Esophagus muscularis mucosa (tissue), 4 donors: Measurements from ENCODE around the gene AFG1L. TPM values are rescaled to one million over a fixed set of nuclear protein-coding genes. Genes with fewer than 3 reads are reported as not detected.

ENCODE experiments used
- DNase-seq: peaks from one replicate; pipeline ENCODE4 v3.0.0-alpha.2; 2017; ENCODE audit errors: extremely low spot score
- H3K27ac ChIP-seq, 4 donors: fragments of 200-600 bp; sonication (generic); replicated peaks in 1 of 4; 1 replicate in 3 of 4; 2 replicates in 1 of 4; pipeline ENCODE4 v1.5.1; 2016 to 2019; ENCODE audit warnings: mild to moderate bottlenecking in 1 of 4
- H3K27me3 ChIP-seq, 4 donors: fragments of 200-600 bp; sonication (generic); one replicate each; pipeline versions ENCODE4 v1.5.1 to v1.6.0; 2016 to 2019
- H3K36me3 ChIP-seq, 4 donors: fragments of 200-600 bp; sonication (generic); one replicate each; pipeline ENCODE4 v1.5.1; 2016 to 2019
- H3K4me1 ChIP-seq, 4 donors: fragments of 200-600 bp; sonication (generic); one replicate each; pipeline ENCODE4 v1.5.1; 2016 to 2019
- H3K4me3 ChIP-seq, 4 donors: fragments of 200-600 bp; sonication (generic); 1 replicate in 2 of 4; 2 replicates in 2 of 4; pipeline ENCODE4 v1.5.1; 2016 to 2019; ENCODE audit warnings: mild to moderate bottlenecking in 4 of 4, moderate library complexity in 1 of 4
- H3K9me3 ChIP-seq, 4 donors: fragments of 200-600 bp; sonication (generic); 1 replicate in 3 of 4; 2 replicates in 1 of 4; pipeline ENCODE4 v1.5.1; 2016 to 2019
- CTCF ChIP-seq, 3 experiments: fragments of 200-600 bp in 2 of 3; fragments of 450-650 bp in 1 of 3; sonication (generic) in 2 of 3; IDR thresholded peaks; one replicate each; pipeline ENCODE4 v1.5.1; 2017 to 2019; ENCODE audit warnings: antibody characterized with exemption in 3 of 3, mild to moderate bottlenecking in 2 of 3, moderate library complexity in 1 of 3
- EP300 ChIP-seq: sonication (generic); formaldehyde crosslinking; IDR thresholded peaks from one replicate; pipeline ENCODE4 v1.6.1; 2017; ENCODE audit warnings: antibody characterized with exemption
- POLR2A ChIP-seq: fragments of 450-650 bp; IDR thresholded peaks from one replicate; pipeline ENCODE4 v1.6.1; 2017; ENCODE audit warnings: antibody characterized with exemption, moderate library complexity, mild to moderate bottlenecking, low read depth
- POLR2AphosphoS5 ChIP-seq, 2 donors: sonication (generic); formaldehyde crosslinking; IDR thresholded peaks; one replicate each; pipeline ENCODE4 v1.6.1; 2017; ENCODE audit warnings: antibody characterized with exemption in 2 of 2
- WGBS: methylation state at CpG from one replicate; pipeline ENCODE4 v1.1.5; 2018; 5-methylcytosine and 5-hydroxymethylcytosine counted together
- intact Hi-C: fragments of 100-400 bp; cut with DNase I; formaldehyde crosslinking; loops from one replicate; pipeline ENCODE4 v1.15.1; 2023
- total RNA-seq, 4 donors: library from RNA; depleted of rRNA; stranded (reverse); fragments of >200 nt; gene quantifications; one replicate each; pipeline versions ENCODE4 v1.1.0 to v1.2.1, GENCODE V29; 2016

The AFG1L gene
- total RNA-seq, 4 donors from 2014 or later, result 1.5 to 5.4 (median 3.3) TPM

GRCh38 chr6:108473197-108473596 lies 178.3 kb downstream of the AFG1L start:
- TF ChIP-seq POLR2AphosphoS5 (IDR thresholded peaks at IDR 0.05), result no peak
- no peak for TF ChIP-seq POLR2A
- TF ChIP-seq EP300, result no peak
- TF ChIP-seq CTCF (IDR thresholded peaks at IDR 0.05), result no peak
- intact Hi-C loops, result no loop called here
- H3K4me3 ChIP-seq, result no peak overlapping the region

GRCh38 chr6:108476376-108476775 lies 181.5 kb downstream of the AFG1L start:
- Histone ChIP-seq H3K27ac (no peak overlapping the region), H3K36me3 (peaks cover 0 to 5% (median 2%) of the 10 kb centered on the region in 4 donors), H3K9me3 (no peaks in the 10 kb centered on the region), H3K27me3 (no peaks in the 10 kb centered on the region), H3K4me1 (no peaks in the 10 kb centered on the region), H3K4me3 (no peak overlapping the region)
- WGBS, result 97% methylated on average over 2 of the region's 2 CpGs
- no peak for TF ChIP-seq EP300
- TF ChIP-seq POLR2AphosphoS5 (IDR thresholded peaks at IDR 0.05), result no peak
- no peak for TF ChIP-seq POLR2A
- no peak for TF ChIP-seq CTCF (IDR thresholded peaks at IDR 0.05)
- intact Hi-C loops, result no loop called here
- no peak for DNase-seq

More at GRCh38 chr6:108473197-108473596, 178.3 kb downstream of the AFG1L start:
- DNase-seq, result no peak
- Histone ChIP-seq H3K36me3 (peaks cover 0 to 2% (median 0%) of the 10 kb centered on the region in 4 donors), H3K27ac (no peak overlapping the region), H3K9me3 (no peaks in the 10 kb centered on the region), H3K27me3 (no peaks in the 10 kb centered on the region), H3K4me1 (no peaks in the 10 kb centered on the region)
- WGBS, result 97% methylated on average over 2 of the region's 2 CpGs

GRCh38 chr6:108476847-108477430 lies 182.1 kb downstream of the AFG1L start:
- TF ChIP-seq EP300, result no peak
- no peak for TF ChIP-seq POLR2AphosphoS5 (IDR thresholded peaks at IDR 0.05)
- TF ChIP-seq POLR2A, result no peak
- no peak for TF ChIP-seq CTCF (IDR thresholded peaks at IDR 0.05)
- DNase-seq, result no peak
- Histone ChIP-seq H3K27me3 (no peaks in the 10 kb centered on the region), H3K9me3 (no peaks in the 10 kb centered on the region), H3K4me3 (no peak overlapping the region), H3K4me1 (no peaks in the 10 kb centered on the region), H3K36me3 (peaks cover 0 to 5% (median 2%) of the 10 kb centered on the region in 4 donors), H3K27ac (no peak overlapping the region)
- 86% methylated on average over 8 of the region's 8 CpGs for WGBS
- intact Hi-C loops, result no loop called here

- no peaks in the 10 kb centered on the region for H3K4me1 ChIP-seq
- TF ChIP-seq EP300 (no peak), POLR2A (no peak), POLR2AphosphoS5 (IDR thresholded peaks at IDR 0.05) (no peak), CTCF (IDR thresholded peaks at IDR 0.05) (no peak)
- H3K27ac ChIP-seq, result no peak overlapping the region
- DNase-seq, result no peak
- no peaks in the 10 kb centered on the region for H3K9me3 ChIP-seq
- H3K4me3 ChIP-seq, result no peak overlapping the region
- intact Hi-C loops, result no loop called here
- H3K36me3 ChIP-seq, result peaks cover 0 to 7% (median 2%) of the 10 kb centered on the region in 4 donors
- WGBS, result 72% methylated on average over 2 of the region's 2 CpGs
- H3K27me3 ChIP-seq, result no peaks in the 10 kb centered on the region
Observed at GRCh38 chr6:108482559-108482958, 187.7 kb downstream of the AFG1L start.

- WGBS, result 76% methylated on average over 1 of the region's 1 CpG
- no peaks in the 10 kb centered on the region for H3K4me1 ChIP-seq
- H3K27ac ChIP-seq, result no peak overlapping the region
- intact Hi-C loops, result no loop called here
- no peaks in the 10 kb centered on the region for H3K27me3 ChIP-seq
- no peak for DNase-seq
- no peak overlapping the region for H3K4me3 ChIP-seq
- peaks cover 0 to 5% (median 0%) of the 10 kb centered on the region in 4 donors for H3K36me3 ChIP-seq
- H3K9me3 ChIP-seq, result no peaks in the 10 kb centered on the region
- no peak for TF ChIP-seq POLR2A
- peak; percentile 9 to 40 for TF ChIP-seq POLR2AphosphoS5 (IDR thresholded peaks at IDR 0.05)
Observed at GRCh38 chr6:108484016-108484415, 189.2 kb downstream of the AFG1L start.
